ENCODE data around the gene TXNRD2.

The TXNRD2 gene

GRCh38 chr22:19941365-19942082 lies at the start of gene TXNRD2, which contains the start of gene COMT:
Gene TXNRD2, minus strand, starts transcription at chr22:19941818. Its CDS starts 15 bp downstream, at chr22:19941803.
Gene COMT, plus strand, starts transcription at chr22:19941772. Its CDS starts 20,755 bp downstream, at chr22:19962527.
- peak; percentile 22 for DNase-seq

- no peak for DNase-seq
Observed at GRCh38 chr22:19991395-19991644, 49.7 kb upstream of the TXNRD2 start.

- DNase-seq = no peak
Observed at GRCh38 chr22:19990609-19991394, 49.2 kb upstream of the TXNRD2 start.

- DNase-seq = no peak
Observed at GRCh38 chr22:19990188-19990587, 48.6 kb upstream of the TXNRD2 start.

GRCh38 chr22:19989725-19990067 lies 48.1 kb upstream of the TXNRD2 start:
- DNase-seq = no peak

- DNase-seq = no peak
Observed at GRCh38 chr22:19988965-19989724, 47.5 kb upstream of the TXNRD2 start.

GRCh38 chr22:19988331-19988808 lies 46.8 kb upstream of the TXNRD2 start:
- DNase-seq = no peak

- DNase-seq = no peak
Observed at GRCh38 chr22:19987394-19988306, 46.0 kb upstream of the TXNRD2 start.

GRCh38 chr22:19986410-19987341 lies 45.1 kb upstream of the TXNRD2 start:
- DNase-seq = no peak

GRCh38 chr22:19986011-19986409 lies 44.4 kb upstream of the TXNRD2 start:
- DNase-seq = no peak

GRCh38 chr22:19984851-19985811 lies 43.5 kb upstream of the TXNRD2 start:
- no peak for DNase-seq

- DNase-seq = no peak
Observed at GRCh38 chr22:19984201-19984753, 42.7 kb upstream of the TXNRD2 start.

GRCh38 chr22:19983741-19984140 lies 42.1 kb upstream of the TXNRD2 start:
- DNase-seq = no peak

GRCh38 chr22:19982991-19983578 lies 41.5 kb upstream of the TXNRD2 start:
- DNase-seq = no peak

GRCh38 chr22:19981961-19982920 lies 40.6 kb upstream of the TXNRD2 start:
- DNase-seq = no peak

- DNase-seq = no peak
Observed at GRCh38 chr22:19981171-19981960, 39.7 kb upstream of the TXNRD2 start.

- no peak for DNase-seq
Observed at GRCh38 chr22:19980766-19981165, 39.1 kb upstream of the TXNRD2 start.
